AG10803 (cell line): ENCODE data around the gene ZNF180.

Source experiments
- DNase-seq: peaks from one replicate; pipeline ENCODE4 v3.0.0; 2010; ENCODE audit warnings: low read depth
- H3K4me3 ChIP-seq: 2 replicates; pipeline ENCODE4 v1.5.1; 2011; ENCODE audit warnings: mild to moderate bottlenecking, low read length, control low read depth
- TF ChIP-seq, protein P1 (sequence below): conservative IDR thresholded peaks from 2 replicates; pipeline ENCODE4 v1.5.1; 2011; ENCODE audit warnings: mild to moderate bottlenecking, low read length, control low read depth, inconsistent platforms

The ZNF180 gene

GRCh38 chr19:44521370-44521769 is 21.0 kb upstream of the ZNF180 start:
- no peak overlapping the region for H3K4me3 ChIP-seq
- DNase-seq: no peak
- TF ChIP-seq, protein P1, sequence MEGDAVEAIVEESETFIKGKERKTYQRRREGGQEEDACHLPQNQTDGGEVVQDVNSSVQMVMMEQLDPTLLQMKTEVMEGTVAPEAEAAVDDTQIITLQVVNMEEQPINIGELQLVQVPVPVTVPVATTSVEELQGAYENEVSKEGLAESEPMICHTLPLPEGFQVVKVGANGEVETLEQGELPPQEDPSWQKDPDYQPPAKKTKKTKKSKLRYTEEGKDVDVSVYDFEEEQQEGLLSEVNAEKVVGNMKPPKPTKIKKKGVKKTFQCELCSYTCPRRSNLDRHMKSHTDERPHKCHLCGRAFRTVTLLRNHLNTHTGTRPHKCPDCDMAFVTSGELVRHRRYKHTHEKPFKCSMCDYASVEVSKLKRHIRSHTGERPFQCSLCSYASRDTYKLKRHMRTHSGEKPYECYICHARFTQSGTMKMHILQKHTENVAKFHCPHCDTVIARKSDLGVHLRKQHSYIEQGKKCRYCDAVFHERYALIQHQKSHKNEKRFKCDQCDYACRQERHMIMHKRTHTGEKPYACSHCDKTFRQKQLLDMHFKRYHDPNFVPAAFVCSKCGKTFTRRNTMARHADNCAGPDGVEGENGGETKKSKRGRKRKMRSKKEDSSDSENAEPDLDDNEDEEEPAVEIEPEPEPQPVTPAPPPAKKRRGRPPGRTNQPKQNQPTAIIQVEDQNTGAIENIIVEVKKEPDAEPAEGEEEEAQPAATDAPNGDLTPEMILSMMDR: no peak

GRCh38 chr19:44517146-44517545 is 16.8 kb upstream of the ZNF180 start:
- no peak for DNase-seq
- TF ChIP-seq, protein P1: no peak
- H3K4me3 ChIP-seq: no peak overlapping the region

- no peak overlapping the region for H3K4me3 ChIP-seq
- no peak for DNase-seq
- TF ChIP-seq, protein P1: no peak
Observed at GRCh38 chr19:44515907-44516306, 15.6 kb upstream of the ZNF180 start.

DNA sequence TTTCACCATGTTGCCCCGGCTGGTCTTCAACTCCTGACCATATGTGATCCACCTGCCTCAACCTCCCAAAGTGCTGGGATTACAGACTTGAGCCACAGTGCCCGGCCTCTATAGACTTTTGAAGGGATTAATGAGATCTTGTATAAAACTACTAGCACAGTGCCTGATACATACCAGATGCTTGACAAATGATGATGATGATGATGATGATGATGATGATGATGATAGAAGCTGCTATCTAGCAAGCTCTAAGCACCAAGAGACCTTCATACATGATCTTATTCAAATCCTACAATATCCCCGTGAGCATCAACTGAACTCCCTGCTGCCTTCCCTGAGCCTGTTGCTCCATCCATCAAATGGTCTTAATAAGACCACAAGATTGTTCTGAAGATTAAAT is 14.7 kb upstream of the ZNF180 start:
- no peak for DNase-seq
- H3K4me3 ChIP-seq: no peak overlapping the region
- TF ChIP-seq, protein P1: no peak

DNA sequence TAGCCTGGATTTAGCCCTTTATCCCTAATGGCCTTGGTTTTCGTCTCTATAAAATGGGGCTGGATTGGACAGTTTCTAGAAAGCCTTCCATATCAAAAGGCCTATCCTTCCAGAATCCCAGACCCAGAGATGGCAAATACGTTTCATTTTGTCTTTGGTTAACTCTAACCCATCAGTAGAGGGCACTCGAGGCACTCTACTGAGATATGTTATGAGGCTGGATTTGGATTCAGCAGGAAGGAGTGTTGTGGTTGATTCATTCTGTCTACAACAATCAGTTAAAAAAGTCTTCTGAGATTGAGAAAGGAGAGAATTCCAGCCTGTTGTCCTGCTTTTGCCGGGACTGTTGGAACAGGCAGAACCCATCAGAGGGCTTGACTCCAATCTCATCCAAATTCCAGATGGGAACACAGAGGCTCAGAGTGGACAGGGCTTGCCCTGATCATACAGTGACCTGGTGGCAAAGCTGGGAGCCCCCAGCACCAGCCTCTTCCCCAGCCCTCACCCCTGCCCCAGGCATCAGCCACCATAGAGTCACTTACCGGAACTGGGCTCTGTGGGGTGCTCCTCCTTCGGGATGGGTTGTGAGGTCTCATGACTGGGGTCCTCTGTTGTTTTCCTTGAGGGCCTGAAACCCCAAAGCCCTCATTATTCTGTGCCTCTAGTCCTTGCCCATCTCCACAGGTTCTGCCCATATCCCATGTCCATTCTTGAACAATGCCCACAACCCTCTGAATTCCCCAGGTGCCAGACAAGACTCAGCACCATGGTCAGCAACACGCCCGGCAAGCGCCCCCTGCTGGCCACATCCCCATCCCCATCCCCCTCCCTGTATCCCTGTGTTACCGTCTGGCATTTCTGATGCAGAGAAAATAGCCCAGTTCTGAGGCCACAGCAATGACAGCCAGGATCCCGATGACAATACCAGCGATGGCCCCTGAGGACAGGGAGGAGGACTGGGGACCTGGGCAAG is 12.3 kb upstream of the ZNF180 start:
- TF ChIP-seq, protein P1: peak; percentile 60
- DNase-seq: peak; percentile 60
- no peak overlapping the region for H3K4me3 ChIP-seq

DNA sequence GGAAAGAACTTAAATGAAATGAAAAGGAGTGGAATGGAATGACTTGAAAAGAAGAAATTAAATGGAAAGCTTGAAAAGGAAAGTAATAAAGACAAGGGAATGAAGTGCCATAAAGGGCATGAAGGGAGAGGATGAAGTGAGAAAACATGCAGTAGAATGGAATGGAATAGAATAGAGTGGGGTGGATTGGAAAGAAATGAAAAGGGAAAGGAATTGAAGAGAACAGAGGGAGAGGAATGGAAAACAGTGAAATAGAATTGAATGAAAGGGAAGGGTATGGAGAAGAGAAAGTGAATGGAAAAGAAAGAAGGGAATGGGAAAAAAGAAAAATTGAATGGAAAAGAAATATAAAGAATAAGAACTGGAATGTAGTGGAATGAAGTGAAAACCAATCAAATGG is 9.2 kb upstream of the ZNF180 start:
- DNase-seq: no peak
- TF ChIP-seq, protein P1: no peak
- no peak overlapping the region for H3K4me3 ChIP-seq

GRCh38 chr19:44499559-44499958 is 763 bp downstream of the ZNF180 start:
- no peak for DNase-seq
- H3K4me3 ChIP-seq: peak overlapping the region; percentile 96
- TF ChIP-seq, protein P1: no peak
